ENCODE data around the gene CDKN1A.

CDKN1A gene

DNA sequence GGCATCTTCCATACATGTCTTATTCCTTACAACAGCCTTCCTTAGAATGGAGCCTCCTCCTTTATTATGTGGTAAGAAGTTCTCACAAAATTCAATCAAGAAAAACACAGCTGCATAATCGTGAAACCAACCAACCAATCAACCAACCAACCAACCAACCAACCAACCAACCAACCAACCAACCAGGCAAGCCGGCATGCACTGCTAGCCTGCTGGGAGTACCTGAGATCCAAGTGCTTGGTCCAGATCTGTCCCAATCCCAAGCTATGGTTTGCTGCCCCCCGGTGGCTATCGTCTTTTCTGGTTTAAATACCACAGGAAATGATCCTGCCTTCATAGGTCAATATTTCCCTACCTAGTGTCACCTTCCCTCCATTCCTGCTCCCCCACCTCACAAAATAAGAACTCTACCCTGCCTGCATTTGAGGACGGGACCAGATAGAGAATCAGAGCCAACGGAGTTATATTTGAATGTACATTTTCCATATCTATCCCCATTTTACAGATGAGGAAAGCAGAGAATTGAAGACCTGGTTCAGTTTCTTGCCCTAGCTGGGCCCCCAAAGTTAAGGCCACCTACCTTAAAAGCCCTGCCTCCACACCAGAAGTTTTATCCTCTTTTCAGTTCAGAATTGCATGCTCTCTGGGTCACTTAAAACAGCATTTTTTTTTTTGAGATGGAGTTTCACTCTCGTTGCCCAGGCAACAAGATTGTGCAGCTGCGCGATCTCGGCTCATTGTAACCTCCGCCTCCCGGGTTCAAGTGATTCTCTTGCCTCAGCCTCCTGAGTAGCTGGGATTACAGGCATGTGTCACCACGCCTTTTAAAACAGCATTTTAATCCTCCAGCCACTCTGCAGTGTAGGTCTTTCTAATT, 46.2 kb downstream of the CDKN1A start:
- ChIA-PET CTCF (interaction anchor here (0.7 to 1.5 kb wide), 5 partner anchors 16 to 146 kb away, joined by 3 to 5 read pairs (median 4); no protein-coding TSS in a partner anchor), POLR2A (no interaction called here)
- DNase-seq (ENCODE audit: extremely low spot score), result peak; percentile 71
- TF ChIP-seq ZNF384 (IDR thresholded peaks at IDR 0.05), result no peak
- TF ChIP-seq FOXM1 (IDR thresholded peaks at IDR 0.05; ENCODE audit: borderline replicate concordance), result no peak
- no peak for TF ChIP-seq TARDBP (IDR thresholded peaks at IDR 0.05)
- TF ChIP-seq, protein P1, sequence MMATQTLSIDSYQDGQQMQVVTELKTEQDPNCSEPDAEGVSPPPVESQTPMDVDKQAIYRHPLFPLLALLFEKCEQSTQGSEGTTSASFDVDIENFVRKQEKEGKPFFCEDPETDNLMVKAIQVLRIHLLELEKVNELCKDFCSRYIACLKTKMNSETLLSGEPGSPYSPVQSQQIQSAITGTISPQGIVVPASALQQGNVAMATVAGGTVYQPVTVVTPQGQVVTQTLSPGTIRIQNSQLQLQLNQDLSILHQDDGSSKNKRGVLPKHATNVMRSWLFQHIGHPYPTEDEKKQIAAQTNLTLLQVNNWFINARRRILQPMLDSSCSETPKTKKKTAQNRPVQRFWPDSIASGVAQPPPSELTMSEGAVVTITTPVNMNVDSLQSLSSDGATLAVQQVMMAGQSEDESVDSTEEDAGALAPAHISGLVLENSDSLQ (IDR thresholded peaks at IDR 0.05), result no peak
- no peak for TF ChIP-seq NFRKB (IDR thresholded peaks at IDR 0.05)
- no peak for TF ChIP-seq L3MBTL2 (conservative IDR thresholded peaks at IDR 0.05)
- no peak for TF ChIP-seq HDGF (IDR thresholded peaks at IDR 0.05; ENCODE audit: borderline replicate concordance)
- no peak for TF ChIP-seq LEF1 (IDR thresholded peaks at IDR 0.05; ENCODE audit: borderline replicate concordance)
- no peak for TF ChIP-seq ARNT (IDR thresholded peaks at IDR 0.05)
- no peak for TF ChIP-seq ELF4 (IDR thresholded peaks at IDR 0.05)
- no peak for TF ChIP-seq SP1 (IDR thresholded peaks at IDR 0.05)
- TF ChIP-seq SUZ12 (IDR thresholded peaks at IDR 0.05), result no peak
- no peak for TF ChIP-seq BHLHE40 (IDR thresholded peaks at IDR 0.05; ENCODE audit: borderline replicate concordance)
- no peak for TF ChIP-seq CTBP1 (IDR thresholded peaks at IDR 0.05; ENCODE audit: borderline replicate concordance)
- TF ChIP-seq FOXK2 (IDR thresholded peaks at IDR 0.05), result no peak

DNA sequence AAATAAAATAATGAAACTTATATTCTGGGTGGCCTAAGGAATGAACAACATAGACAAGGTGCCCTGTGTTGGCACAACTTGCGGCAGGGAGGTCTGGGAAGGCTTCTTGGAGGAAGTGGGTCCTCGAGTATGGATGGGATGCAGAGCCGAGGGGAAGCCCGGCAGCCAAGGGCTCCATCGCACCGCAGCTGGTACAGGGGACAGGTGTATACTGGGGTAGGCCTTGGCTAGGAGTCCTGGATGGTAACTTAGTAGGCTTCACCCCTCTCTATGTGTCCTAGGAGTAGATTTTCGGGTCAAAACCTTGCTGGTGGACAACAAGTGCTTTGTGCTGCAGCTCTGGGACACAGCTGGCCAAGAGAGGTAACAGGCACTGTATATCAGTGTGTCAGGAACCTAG, 47.1 kb downstream of the CDKN1A start:
- ChIA-PET POLR2A (no interaction called here), CTCF (interaction anchor here (1.5 kb wide), 1 partner anchor 111 kb away, joined by 5 read pairs; no protein-coding TSS in a partner anchor)
- DNase-seq (ENCODE audit: extremely low spot score), result no peak
- TF ChIP-seq HDGF (IDR thresholded peaks at IDR 0.05; ENCODE audit: borderline replicate concordance), result no peak
- TF ChIP-seq SUZ12 (IDR thresholded peaks at IDR 0.05), result no peak
- no peak for TF ChIP-seq BHLHE40 (IDR thresholded peaks at IDR 0.05; ENCODE audit: borderline replicate concordance)
- TF ChIP-seq, protein P1 (IDR thresholded peaks at IDR 0.05), result no peak
- TF ChIP-seq L3MBTL2 (conservative IDR thresholded peaks at IDR 0.05), result no peak
- no peak for TF ChIP-seq LEF1 (IDR thresholded peaks at IDR 0.05; ENCODE audit: borderline replicate concordance)
- TF ChIP-seq ZNF384 (IDR thresholded peaks at IDR 0.05), result no peak
- no peak for TF ChIP-seq ARNT (IDR thresholded peaks at IDR 0.05)
- TF ChIP-seq FOXM1 (IDR thresholded peaks at IDR 0.05; ENCODE audit: borderline replicate concordance), result no peak
- TF ChIP-seq FOXK2 (IDR thresholded peaks at IDR 0.05), result no peak
- no peak for TF ChIP-seq NFRKB (IDR thresholded peaks at IDR 0.05)
- TF ChIP-seq FOXA1 (IDR thresholded peaks at IDR 0.05), result no peak
- no peak for TF ChIP-seq ELF4 (IDR thresholded peaks at IDR 0.05)
- no peak for TF ChIP-seq SP1 (IDR thresholded peaks at IDR 0.05)
- TF ChIP-seq TARDBP (IDR thresholded peaks at IDR 0.05), result no peak
- TF ChIP-seq CTBP1 (IDR thresholded peaks at IDR 0.05; ENCODE audit: borderline replicate concordance), result no peak

DNA sequence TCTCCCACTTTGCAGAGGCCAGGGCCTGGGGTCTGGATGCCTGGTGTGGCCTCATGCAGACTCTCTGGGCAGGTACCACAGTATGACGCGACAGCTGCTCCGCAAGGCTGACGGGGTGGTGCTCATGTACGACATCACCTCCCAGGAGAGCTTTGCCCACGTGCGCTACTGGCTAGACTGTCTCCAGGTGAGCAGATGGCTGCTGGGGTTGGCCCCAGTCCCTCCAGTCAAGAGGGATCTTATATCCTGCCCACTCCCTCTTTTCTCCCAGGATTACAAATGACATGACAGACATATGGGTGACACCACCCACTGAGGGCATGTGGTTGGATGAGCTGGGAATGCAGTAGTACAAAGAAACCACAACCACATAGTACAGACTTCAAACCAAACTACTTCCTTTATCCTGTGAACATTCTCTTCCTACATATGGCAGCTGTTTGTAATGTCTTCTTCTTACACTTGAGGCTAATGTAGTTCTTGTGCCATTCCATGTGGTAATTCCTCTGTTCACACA, 49.0 kb downstream of the CDKN1A start:
- ChIA-PET POLR2A (no interaction called here), CTCF (no interaction called here)
- no peak for DNase-seq (ENCODE audit: extremely low spot score)
- no peak for TF ChIP-seq LEF1 (IDR thresholded peaks at IDR 0.05; ENCODE audit: borderline replicate concordance)
- TF ChIP-seq BHLHE40 (IDR thresholded peaks at IDR 0.05; ENCODE audit: borderline replicate concordance), result no peak
- TF ChIP-seq FOXA1 (IDR thresholded peaks at IDR 0.05), result no peak
- no peak for TF ChIP-seq FOXK2 (IDR thresholded peaks at IDR 0.05)
- TF ChIP-seq ELF4 (IDR thresholded peaks at IDR 0.05), result no peak
- TF ChIP-seq FOXM1 (IDR thresholded peaks at IDR 0.05; ENCODE audit: borderline replicate concordance), result no peak
- no peak for TF ChIP-seq SUZ12 (IDR thresholded peaks at IDR 0.05)
- TF ChIP-seq ARNT (IDR thresholded peaks at IDR 0.05), result no peak
- TF ChIP-seq, protein P1 (IDR thresholded peaks at IDR 0.05), result no peak
- no peak for TF ChIP-seq NFRKB (IDR thresholded peaks at IDR 0.05)
- TF ChIP-seq TARDBP (IDR thresholded peaks at IDR 0.05), result no peak
- TF ChIP-seq SP1 (IDR thresholded peaks at IDR 0.05), result no peak
- no peak for TF ChIP-seq ZNF384 (IDR thresholded peaks at IDR 0.05)

DNA sequence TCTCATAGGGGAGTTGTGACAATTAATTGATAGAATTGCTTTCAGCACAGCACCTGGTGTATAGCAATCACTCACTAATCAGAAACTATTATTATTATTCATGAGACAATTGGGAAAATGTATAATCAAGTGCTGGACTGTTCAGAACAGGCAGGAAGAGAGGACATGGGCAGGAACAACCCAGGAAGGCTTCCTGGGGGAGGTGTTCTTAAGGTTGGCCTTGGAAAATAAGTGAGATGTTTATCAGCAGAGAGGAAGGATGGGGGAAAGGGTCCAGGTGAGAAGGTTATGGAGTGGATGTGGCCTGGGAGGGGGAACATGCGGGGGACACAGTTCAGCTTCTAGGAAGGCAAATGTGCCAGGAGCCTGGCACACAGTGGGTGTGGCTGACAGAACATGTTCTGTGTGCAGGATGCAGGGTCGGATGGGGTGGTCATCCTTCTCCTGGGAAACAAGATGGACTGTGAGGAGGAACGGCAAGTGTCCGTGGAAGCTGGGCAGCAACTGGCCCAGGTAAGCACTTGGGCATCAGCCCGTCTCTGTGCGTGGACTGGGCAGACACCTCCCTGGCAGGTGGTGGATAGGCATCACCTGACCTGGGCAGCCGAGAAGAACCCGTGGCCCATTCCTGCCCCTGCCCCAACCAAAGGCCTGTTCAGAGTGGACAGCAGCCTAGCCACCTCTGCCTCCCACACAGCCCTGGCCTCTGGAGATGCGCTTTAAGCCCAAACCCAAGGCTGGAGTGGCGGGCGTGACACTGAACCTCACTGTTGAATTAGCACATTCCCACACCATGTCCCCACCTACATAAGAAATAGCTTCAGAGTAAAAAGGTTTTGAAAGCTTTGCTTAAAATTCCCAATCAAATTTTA, 50.0 kb downstream of the CDKN1A start:
- CTCF ChIA-PET, result no interaction called here
- POLR2A ChIA-PET, result no interaction called here
- no peak for TF ChIP-seq TARDBP (IDR thresholded peaks at IDR 0.05)
- DNase-seq (ENCODE audit: extremely low spot score), result no peak

DNA sequence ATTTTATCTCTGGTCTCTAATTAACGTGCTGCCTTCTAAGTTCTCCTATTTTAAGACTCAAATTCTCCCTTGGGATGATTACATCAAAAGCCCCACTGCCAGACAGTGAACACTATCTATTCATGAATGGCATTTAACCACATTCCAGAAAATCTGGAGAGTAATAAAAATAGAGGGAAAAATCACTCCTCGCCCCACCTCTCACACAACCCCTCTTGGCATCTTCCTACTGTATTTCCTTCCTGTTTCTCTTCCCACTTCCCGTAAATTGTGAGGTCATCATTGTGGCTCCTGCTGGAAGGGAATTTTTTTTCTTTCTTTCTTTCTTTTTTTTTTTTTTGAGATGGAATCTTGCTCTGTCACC, 50.6 kb downstream of the CDKN1A start:
- ChIA-PET CTCF (interaction anchor here (0.7 kb wide), 1 partner anchor 639 kb away, joined by 4 read pairs; no protein-coding TSS in a partner anchor), POLR2A (no interaction called here)
- no peak for DNase-seq (ENCODE audit: extremely low spot score)
- TF ChIP-seq NFRKB (IDR thresholded peaks at IDR 0.05) (no peak), TARDBP (IDR thresholded peaks at IDR 0.05) (no peak), SUZ12 (IDR thresholded peaks at IDR 0.05) (no peak), ARNT (IDR thresholded peaks at IDR 0.05) (no peak), LEF1 (IDR thresholded peaks at IDR 0.05; ENCODE audit: borderline replicate concordance) (no peak), ZNF384 (IDR thresholded peaks at IDR 0.05) (no peak), FOXK2 (IDR thresholded peaks at IDR 0.05) (no peak), FOXM1 (IDR thresholded peaks at IDR 0.05; ENCODE audit: borderline replicate concordance) (no peak), CTBP1 (IDR thresholded peaks at IDR 0.05; ENCODE audit: borderline replicate concordance) (no peak), HDGF (IDR thresholded peaks at IDR 0.05; ENCODE audit: borderline replicate concordance) (no peak), BHLHE40 (IDR thresholded peaks at IDR 0.05; ENCODE audit: borderline replicate concordance) (no peak)
- TF ChIP-seq, protein P1 (IDR thresholded peaks at IDR 0.05), result no peak
